Transverse colon (tissue), 4 donors: ENCODE measurements around the gene RAB8B. TPM values are rescaled to one million over a fixed set of nuclear protein-coding genes. Genes with fewer than 3 reads are reported as not detected.

Experiments
- DNase-seq: peaks from one replicate; pipeline ENCODE4 v3.0.0-alpha.2; 2019
- H3K27ac ChIP-seq, 4 donors: fragments of 200-600 bp; sonication (generic); 2 replicates each; pipeline ENCODE4 v1.5.1; 2016 to 2018; ENCODE audit warnings: inconsistent platforms in 4 of 4
- H3K27me3 ChIP-seq: fragments of 200-600 bp; sonication (generic); 2 replicates; pipeline ENCODE4 v1.5.1; 2017; ENCODE audit warnings: inconsistent platforms
- H3K36me3 ChIP-seq, 4 donors: fragments of 200-600 bp; sonication (generic); 2 replicates each; pipeline ENCODE4 v1.5.1; 2017 to 2019; ENCODE audit warnings: inconsistent platforms in 4 of 4
- H3K4me1 ChIP-seq, 4 donors: fragments of 200-600 bp; sonication (generic); 2 replicates each; pipeline ENCODE4 v1.5.1; 2017 to 2020; ENCODE audit warnings: inconsistent platforms in 4 of 4
- H3K4me3 ChIP-seq, 4 donors: fragments of 200-600 bp; sonication (generic); 1 replicate in 1 of 4; 2 replicates in 3 of 4; pipeline versions ENCODE4 v1.5.1 to v1.6.1; 2017 to 2019; ENCODE audit warnings: inconsistent platforms in 4 of 4
- H3K9me3 ChIP-seq, 2 donors: fragments of 200-600 bp; sonication (generic); 2 replicates each; pipeline ENCODE4 v1.5.1; 2017 to 2019; ENCODE audit warnings: inconsistent platforms in 2 of 2
- EP300 ChIP-seq: sonication (generic); formaldehyde crosslinking; IDR thresholded peaks from one replicate; pipeline ENCODE4 v1.6.1; 2017; ENCODE audit warnings: antibody characterized with exemption, low read depth
- POLR2A ChIP-seq: fragments of 450-650 bp; IDR thresholded peaks from one replicate; pipeline ENCODE4 v1.6.1; 2016; ENCODE audit warnings: antibody characterized with exemption, mild to moderate bottlenecking, moderate library complexity
- POLR2AphosphoS5 ChIP-seq, 3 donors: sonication (generic); formaldehyde crosslinking; IDR thresholded peaks; one replicate each; pipeline ENCODE4 v1.6.1; 2016; ENCODE audit warnings: antibody characterized with exemption in 3 of 3
- WGBS, 2 donors: methylation state at CpG; one replicate each; pipeline ENCODE4 v1.1.5; 2018; ENCODE audit warnings: low coverage in 1 of 2; 5-methylcytosine and 5-hydroxymethylcytosine counted together
- in situ Hi-C, 4 donors: fragments of 200-750 bp; cut with MboI; loops; one replicate each; pipeline versions ENCODE4 v1.15.0 to v1.15.1; 2017; ENCODE audit warnings: low sequenced_read_pairs in 3 of 4, low pct_ligation_motif_present in 1 of 4, low pct_unique_long_range_greater_than_20kb in 1 of 4
- intact Hi-C: fragments of 100-400 bp; cut with DNase I; formaldehyde crosslinking; loops from one replicate; pipeline ENCODE4 v1.15.1; 2023; ENCODE audit warnings: low total_unique reads
- total RNA-seq, 4 donors: library from RNA; depleted of rRNA; stranded (reverse); fragments of >200 nt; gene quantifications; one replicate each; pipeline ENCODE4 v1.1.0, GENCODE V29; 2016
- TF ChIP-seq, protein P1 (sequence below), 5 experiments: fragments of 200-600 bp in 3 of 5; fragments of 450-650 bp in 2 of 5; sonication (generic) in 3 of 5; IDR thresholded peaks; 1 replicate in 2 of 5; 2 replicates in 3 of 5; pipeline ENCODE4 v1.5.1; 2016 to 2017; ENCODE audit warnings: antibody characterized with exemption in 5 of 5, inconsistent platforms in 3 of 5, mild to moderate bottlenecking in 2 of 5, moderate library complexity in 1 of 5

RAB8B gene
- total RNA-seq, 4 donors from 2014 or later = 3.2 to 25.4 (median 9.5) TPM

DNA sequence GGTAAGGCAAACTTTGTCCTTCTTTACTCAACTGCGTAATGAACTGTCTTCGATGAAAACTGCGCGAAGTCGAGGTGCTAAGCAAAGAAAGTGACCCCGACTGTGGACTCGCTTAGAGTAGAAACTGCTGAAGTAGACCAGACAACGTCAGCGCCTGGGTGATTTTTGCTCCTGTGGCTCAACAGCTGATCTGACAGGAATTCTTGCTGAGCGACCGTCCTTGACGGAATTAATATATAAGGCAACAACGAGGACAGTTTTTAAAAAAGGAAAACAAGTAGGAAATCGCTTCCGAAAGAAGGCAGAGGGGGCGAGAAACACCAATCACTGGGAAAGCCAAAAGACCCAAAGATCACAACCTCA, 32.7 kb upstream of the RAB8B start:
- no peak for TF ChIP-seq POLR2AphosphoS5 (IDR thresholded peaks at IDR 0.05)
- TF ChIP-seq, protein P1, sequence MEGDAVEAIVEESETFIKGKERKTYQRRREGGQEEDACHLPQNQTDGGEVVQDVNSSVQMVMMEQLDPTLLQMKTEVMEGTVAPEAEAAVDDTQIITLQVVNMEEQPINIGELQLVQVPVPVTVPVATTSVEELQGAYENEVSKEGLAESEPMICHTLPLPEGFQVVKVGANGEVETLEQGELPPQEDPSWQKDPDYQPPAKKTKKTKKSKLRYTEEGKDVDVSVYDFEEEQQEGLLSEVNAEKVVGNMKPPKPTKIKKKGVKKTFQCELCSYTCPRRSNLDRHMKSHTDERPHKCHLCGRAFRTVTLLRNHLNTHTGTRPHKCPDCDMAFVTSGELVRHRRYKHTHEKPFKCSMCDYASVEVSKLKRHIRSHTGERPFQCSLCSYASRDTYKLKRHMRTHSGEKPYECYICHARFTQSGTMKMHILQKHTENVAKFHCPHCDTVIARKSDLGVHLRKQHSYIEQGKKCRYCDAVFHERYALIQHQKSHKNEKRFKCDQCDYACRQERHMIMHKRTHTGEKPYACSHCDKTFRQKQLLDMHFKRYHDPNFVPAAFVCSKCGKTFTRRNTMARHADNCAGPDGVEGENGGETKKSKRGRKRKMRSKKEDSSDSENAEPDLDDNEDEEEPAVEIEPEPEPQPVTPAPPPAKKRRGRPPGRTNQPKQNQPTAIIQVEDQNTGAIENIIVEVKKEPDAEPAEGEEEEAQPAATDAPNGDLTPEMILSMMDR (IDR thresholded peaks at IDR 0.05) = no peak
- intact Hi-C loops = loop anchor here (10.0 kb wide), 1 partner anchor 118 kb away; the partner anchor contains the start of gene APH1B
- Histone ChIP-seq H3K27ac (peak overlapping the region; percentile 95 to 98 (median 96)), H3K36me3 (peaks cover 0 to 13% (median 0%) of the 10 kb centered on the region in 4 donors), H3K27me3 (no peaks in the 10 kb centered on the region), H3K4me1 (peaks cover 0 to 24% (median 18%) of the 10 kb centered on the region in 4 donors), H3K4me3 (peak overlapping the region; percentile 65 to 76 (median 70)), H3K9me3 (no peaks in the 10 kb centered on the region)
- in situ Hi-C loops = loop anchor here in 3 of 4 donors (25.0 kb wide), 2 partner anchors 106 to 256 kb away; no protein-coding TSS in a partner anchor
- 0 to 2% methylated on average over 13 to 16 of the region's 16 CpGs for WGBS, 2 donors
- peak; percentile 34 for DNase-seq

DNA sequence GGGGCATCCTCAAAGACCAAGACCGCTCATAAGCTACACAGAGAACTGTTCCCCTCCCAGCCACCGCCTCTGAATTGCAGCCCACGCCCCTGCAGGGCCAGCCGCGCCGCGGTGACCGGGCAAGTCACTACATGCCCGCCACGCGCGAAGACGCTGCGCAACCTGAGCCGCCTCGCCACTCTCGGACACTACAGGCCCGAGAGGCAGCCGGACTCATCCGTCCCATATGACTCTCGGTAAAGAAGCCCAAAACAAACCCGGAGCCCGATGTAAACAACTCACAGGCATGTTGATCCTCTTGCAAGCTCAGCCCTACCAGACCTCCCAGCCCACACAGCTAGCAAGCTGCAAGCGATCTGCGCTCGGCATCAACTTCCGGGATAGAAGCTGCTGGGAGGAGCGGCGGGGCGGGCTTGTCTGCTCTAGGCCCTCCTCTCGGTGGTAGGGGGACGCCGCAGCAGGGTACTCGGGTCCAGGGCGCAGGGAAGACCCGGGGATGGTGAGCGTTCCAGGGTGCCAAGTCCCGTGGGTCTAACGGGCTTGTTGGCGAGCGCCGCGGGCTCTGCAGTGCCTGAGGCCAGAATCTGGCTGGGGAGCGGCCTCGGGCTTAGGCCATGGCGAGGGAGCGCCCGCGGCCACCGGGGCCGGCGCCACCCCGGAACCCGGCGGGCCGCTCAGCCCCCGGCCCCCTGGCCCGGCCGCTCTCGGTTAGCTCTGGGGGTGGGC, 32.1 kb upstream of the RAB8B start, which contains the start of gene RPS27L:
TSS of gene RPS27L (minus strand) at position 360 of the 726 bp plus-strand sequence. CDS start at position 288, 72 bp downstream.
- H3K27ac ChIP-seq = peak within 1 kb of the TSS; percentile 95 to 98 (median 96)
- H3K4me1 ChIP-seq = peaks cover 0 to 24% (median 18%) of the 10 kb centered on the region in 4 donors
- H3K4me3 ChIP-seq = peak within 1 kb of the TSS; percentile 65 to 76 (median 70)
- H3K27me3 ChIP-seq = no peaks in the 10 kb centered on the region
- TF ChIP-seq POLR2AphosphoS5 (IDR thresholded peaks at IDR 0.05) = peak; percentile 95 to 98 (median 97)
- no peak for TF ChIP-seq EP300
- peak; percentile 97 for TF ChIP-seq POLR2A
- TF ChIP-seq, protein P1 (IDR thresholded peaks at IDR 0.05) = no peak
- no peaks in the 10 kb centered on the region for H3K9me3 ChIP-seq
- DNase-seq = peak; percentile 94
- intact Hi-C loops (loop anchor here (10.0 kb wide), 1 partner anchor 118 kb away; the partner anchor contains the start of gene APH1B), in situ Hi-C loops (loop anchor here in 3 of 4 donors (25.0 kb wide), 2 partner anchors 105 to 255 kb away; no protein-coding TSS in a partner anchor)
- peaks cover 0 to 13% (median 0%) of the 10 kb centered on the region in 4 donors for H3K36me3 ChIP-seq
- WGBS, 2 donors = 0 to 1% methylated on average over 2 to 46 of the region's 60 CpGs

DNA sequence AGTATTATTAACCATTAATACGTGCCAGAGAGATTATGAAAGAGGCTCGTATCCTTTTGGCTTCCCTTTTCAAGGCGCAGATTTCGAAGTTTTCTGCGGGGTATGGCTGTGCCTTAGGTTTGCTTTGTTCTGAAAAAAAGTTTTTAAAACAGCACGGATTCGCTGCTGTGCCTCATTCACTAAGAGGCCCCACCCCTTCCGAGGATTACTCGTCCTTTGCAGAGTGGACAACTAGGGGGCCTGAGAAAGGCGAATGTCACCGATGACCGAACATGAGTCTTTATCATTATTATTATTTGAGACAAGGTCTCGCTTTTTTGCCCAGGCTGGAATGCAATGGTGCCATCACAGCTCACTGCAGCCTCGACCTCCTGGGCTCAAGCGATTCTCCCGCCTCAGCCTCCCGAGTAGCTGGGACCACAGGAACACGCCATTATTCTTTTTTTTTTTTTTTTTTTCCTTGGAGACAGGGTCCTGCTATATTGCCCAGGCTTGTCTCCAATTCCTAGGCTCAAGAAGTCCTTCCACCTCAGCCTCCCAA, 31.4 kb upstream of the RAB8B start:
- Histone ChIP-seq H3K9me3 (no peaks in the 10 kb centered on the region), H3K27me3 (no peaks in the 10 kb centered on the region), H3K4me3 (peak overlapping the region; percentile 65 to 76 (median 70)), H3K36me3 (peaks cover 0 to 11% (median 0%) of the 10 kb centered on the region in 4 donors), H3K4me1 (peaks cover 0 to 24% (median 18%) of the 10 kb centered on the region in 4 donors), H3K27ac (peak overlapping the region; percentile 95 to 98 (median 96))
- intact Hi-C loops = loop anchor here (10.0 kb wide), 1 partner anchor 117 kb away; the partner anchor contains the start of gene APH1B
- peak; percentile 54 for DNase-seq
- 5 to 9% methylated on average over 18 of the region's 18 CpGs for WGBS, 2 donors
- in situ Hi-C loops = loop anchor here in 3 of 4 donors (25.0 kb wide), 2 partner anchors 104 to 254 kb away; no protein-coding TSS in a partner anchor
- TF ChIP-seq EP300 (no peak), POLR2AphosphoS5 (IDR thresholded peaks at IDR 0.05) (no peak), POLR2A (no peak)
- TF ChIP-seq, protein P1 (IDR thresholded peaks at IDR 0.05) = peak in 3 of 5 experiments; percentile 10 to 30 (median 25)

DNA sequence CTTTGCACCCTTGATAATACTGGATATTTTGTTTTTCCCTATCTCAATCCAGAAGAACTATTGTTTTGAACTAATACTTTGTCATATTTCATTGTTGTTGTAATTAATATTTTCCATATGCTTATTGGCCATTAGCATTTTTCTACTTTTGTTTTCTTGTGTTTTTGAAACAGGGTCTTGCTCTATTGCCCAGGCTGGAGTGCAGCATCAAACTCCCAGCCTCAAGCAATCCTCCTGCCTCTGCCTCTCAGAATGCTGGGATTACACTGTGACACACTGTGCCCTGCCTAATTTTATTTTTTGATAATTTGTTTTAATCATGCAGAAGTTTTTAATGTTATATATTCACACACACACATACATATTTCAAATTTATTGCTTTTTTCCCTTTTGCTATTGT, 28.8 kb upstream of the RAB8B start:
- no peaks in the 10 kb centered on the region for H3K27me3 ChIP-seq
- peaks cover 0 to 11% (median 6%) of the 10 kb centered on the region in 4 donors for H3K4me1 ChIP-seq
- no peaks in the 10 kb centered on the region for H3K36me3 ChIP-seq
- no peak overlapping the region for H3K4me3 ChIP-seq
- no peak for DNase-seq
- in situ Hi-C loops (loop anchor here in 3 of 4 donors (10.0 to 25.0 kb wide), 3 partner anchors 102 to 252 kb away; partner anchors contain the start of gene APH1B (in 1 of the 3)), intact Hi-C loops (no loop called here)
- no peaks in the 10 kb centered on the region for H3K9me3 ChIP-seq
- no peak overlapping the region for H3K27ac ChIP-seq
- TF ChIP-seq POLR2A (no peak), POLR2AphosphoS5 (IDR thresholded peaks at IDR 0.05) (no peak), EP300 (no peak)
- TF ChIP-seq, protein P1 (IDR thresholded peaks at IDR 0.05) = no peak
